Natural killer cell (primary cell): Measurements from ENCODE around the gene ADAM19. TPM values are rescaled to one million over a fixed set of nuclear protein-coding genes. Genes with fewer than 3 reads are reported as not detected.

ENCODE experiments used
- ATAC-seq, 3 donors: fragments of 150-1000 bp in 2 of 3; fragments of 200-7000 bp in 1 of 3; cut with Tn5 transposase; 1 replicate in 1 of 3; 2 replicates in 2 of 3; pipeline ENCODE4 v1.10.0; 2021; ENCODE audit warnings: mild to moderate bottlenecking in 2 of 3, moderate library complexity in 2 of 3
- DNase-seq, 2 donors: peaks; one replicate each; pipeline versions ENCODE4 v3.0.0 to v3.0.0-alpha.2; 2013 to 2021; ENCODE audit warnings: mixed read lengths in 1 of 2
- H3K27ac ChIP-seq: one replicate; pipeline ENCODE4 v1.5.1; 2013; ENCODE audit warnings: mild to moderate bottlenecking, low read length
- H3K27me3 ChIP-seq: one replicate; pipeline ENCODE4 v1.6.1; 2013; ENCODE audit warnings: low read length; ENCODE audit not compliant: control insufficient read depth, insufficient read depth
- H3K36me3 ChIP-seq: one replicate; pipeline ENCODE4 v1.6.1; 2013; ENCODE audit warnings: low read length; ENCODE audit not compliant: control insufficient read depth, insufficient read depth
- H3K4me1 ChIP-seq: one replicate; pipeline ENCODE4 v1.6.1; 2013; ENCODE audit warnings: low read length; ENCODE audit not compliant: control insufficient read depth, insufficient read depth
- H3K4me3 ChIP-seq: one replicate; pipeline ENCODE4 v1.5.1; 2013; ENCODE audit warnings: low read length
- H3K9me3 ChIP-seq: one replicate; pipeline ENCODE4 v1.6.1; 2013; ENCODE audit warnings: low read length; ENCODE audit not compliant: control insufficient read depth, insufficient read depth
- H3K27ac Mint-ChIP-seq, 2 donors: one replicate each; pipeline ENCODE4 v1.8.0; 2022; ENCODE audit warnings: mild to moderate bottlenecking in 2 of 2, mixed read lengths in 2 of 2, moderate library complexity in 1 of 2
- H3K27me3 Mint-ChIP-seq, 2 donors: one replicate each; pipeline ENCODE4 v1.8.0; 2022; ENCODE audit warnings: low read depth in 2 of 2, mixed read lengths in 2 of 2
- H3K36me3 Mint-ChIP-seq: one replicate; pipeline ENCODE4 v1.8.0; 2022; ENCODE audit warnings: mixed read lengths
- H3K4me1 Mint-ChIP-seq, 2 donors: one replicate each; pipeline ENCODE4 v1.8.0; 2022; ENCODE audit warnings: mixed read lengths in 2 of 2
- H3K4me3 Mint-ChIP-seq: one replicate; pipeline ENCODE4 v1.8.0; 2022; ENCODE audit warnings: mild to moderate bottlenecking, moderate library complexity, mixed read lengths
- H3K9me3 Mint-ChIP-seq, 2 donors: one replicate each; pipeline ENCODE4 v1.8.0; 2022; ENCODE audit warnings: mixed read lengths in 2 of 2
- WGBS: methylation state at CpG from one replicate; pipeline ENCODE4 v1.1.7; 2013; ENCODE audit warnings: missing lambda C conversion rate; ENCODE audit not compliant: insufficient coverage; 5-methylcytosine and 5-hydroxymethylcytosine counted together
- intact Hi-C: fragments of 100-400 bp; cut with micrococcal nuclease; formaldehyde crosslinking; loops from one replicate; pipeline ENCODE4 v1.14.2; 2022
- total RNA-seq, 4 donors: library from RNA; stranded (reverse); fragments of 120-200 nt in 1 of 4; gene quantifications; one replicate each; pipeline versions ENCODE4 v1.2.3 to v1.2.4, GENCODE V29; 2013 to 2022
- TF ChIP-seq, protein P1 (sequence below): fragments of 200-600 bp; IDR thresholded peaks from one replicate; pipeline ENCODE4 v1.8.0; 2022; ENCODE audit warnings: antibody characterized with exemption

ADAM19 gene
- total RNA-seq, 3 donors from 2014 or later (not counting 1 experiment from before 2014, with no cell fraction given): 1.2 to 28.0 (median 4.7) TPM

DNA sequence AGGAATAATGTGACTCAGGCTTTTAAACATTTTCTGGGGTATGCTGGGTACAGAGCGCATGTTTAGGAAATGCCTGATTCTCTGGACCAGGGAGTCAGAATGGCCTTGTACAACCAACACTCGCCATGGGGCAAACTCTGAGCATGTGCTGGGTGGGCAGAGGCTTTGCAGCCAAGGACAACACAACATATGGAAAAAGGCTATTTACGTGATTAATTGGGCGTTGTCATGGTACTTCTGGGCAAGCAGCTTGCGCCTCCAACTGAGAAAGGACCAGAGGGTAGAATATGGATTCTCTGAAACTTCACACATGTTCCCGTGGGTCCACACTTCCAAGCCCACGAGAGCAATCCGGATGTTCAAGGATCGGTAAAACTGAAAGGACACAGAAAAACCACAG is 66.5 kb downstream of the ADAM19 start:
- Histone ChIP-seq H3K27ac (no peak overlapping the region), H3K36me3 (no peaks in the 10 kb centered on the region), H3K27me3 (no peaks in the 10 kb centered on the region), H3K4me1 (peaks cover 4% of the 10 kb centered on the region), H3K9me3 (no peaks in the 10 kb centered on the region), H3K4me3 (no peak overlapping the region)
- H3K27me3 Mint-ChIP-seq: peaks cover 0 to 5% of the 10 kb centered on the region in 2 donors
- ATAC-seq: no peak
- H3K4me3 Mint-ChIP-seq: no peak overlapping the region
- no peak for DNase-seq
- no peaks in the 10 kb centered on the region for H3K9me3 Mint-ChIP-seq
- TF ChIP-seq, protein P1, sequence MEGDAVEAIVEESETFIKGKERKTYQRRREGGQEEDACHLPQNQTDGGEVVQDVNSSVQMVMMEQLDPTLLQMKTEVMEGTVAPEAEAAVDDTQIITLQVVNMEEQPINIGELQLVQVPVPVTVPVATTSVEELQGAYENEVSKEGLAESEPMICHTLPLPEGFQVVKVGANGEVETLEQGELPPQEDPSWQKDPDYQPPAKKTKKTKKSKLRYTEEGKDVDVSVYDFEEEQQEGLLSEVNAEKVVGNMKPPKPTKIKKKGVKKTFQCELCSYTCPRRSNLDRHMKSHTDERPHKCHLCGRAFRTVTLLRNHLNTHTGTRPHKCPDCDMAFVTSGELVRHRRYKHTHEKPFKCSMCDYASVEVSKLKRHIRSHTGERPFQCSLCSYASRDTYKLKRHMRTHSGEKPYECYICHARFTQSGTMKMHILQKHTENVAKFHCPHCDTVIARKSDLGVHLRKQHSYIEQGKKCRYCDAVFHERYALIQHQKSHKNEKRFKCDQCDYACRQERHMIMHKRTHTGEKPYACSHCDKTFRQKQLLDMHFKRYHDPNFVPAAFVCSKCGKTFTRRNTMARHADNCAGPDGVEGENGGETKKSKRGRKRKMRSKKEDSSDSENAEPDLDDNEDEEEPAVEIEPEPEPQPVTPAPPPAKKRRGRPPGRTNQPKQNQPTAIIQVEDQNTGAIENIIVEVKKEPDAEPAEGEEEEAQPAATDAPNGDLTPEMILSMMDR: no peak
- WGBS: 91% methylated on average over 9 of the region's 9 CpGs
- H3K4me1 Mint-ChIP-seq: peaks cover 0 to 4% of the 10 kb centered on the region in 2 donors
- intact Hi-C loops: no loop called here
- H3K27ac Mint-ChIP-seq: no peak overlapping the region
- no peaks in the 10 kb centered on the region for H3K36me3 Mint-ChIP-seq

DNA sequence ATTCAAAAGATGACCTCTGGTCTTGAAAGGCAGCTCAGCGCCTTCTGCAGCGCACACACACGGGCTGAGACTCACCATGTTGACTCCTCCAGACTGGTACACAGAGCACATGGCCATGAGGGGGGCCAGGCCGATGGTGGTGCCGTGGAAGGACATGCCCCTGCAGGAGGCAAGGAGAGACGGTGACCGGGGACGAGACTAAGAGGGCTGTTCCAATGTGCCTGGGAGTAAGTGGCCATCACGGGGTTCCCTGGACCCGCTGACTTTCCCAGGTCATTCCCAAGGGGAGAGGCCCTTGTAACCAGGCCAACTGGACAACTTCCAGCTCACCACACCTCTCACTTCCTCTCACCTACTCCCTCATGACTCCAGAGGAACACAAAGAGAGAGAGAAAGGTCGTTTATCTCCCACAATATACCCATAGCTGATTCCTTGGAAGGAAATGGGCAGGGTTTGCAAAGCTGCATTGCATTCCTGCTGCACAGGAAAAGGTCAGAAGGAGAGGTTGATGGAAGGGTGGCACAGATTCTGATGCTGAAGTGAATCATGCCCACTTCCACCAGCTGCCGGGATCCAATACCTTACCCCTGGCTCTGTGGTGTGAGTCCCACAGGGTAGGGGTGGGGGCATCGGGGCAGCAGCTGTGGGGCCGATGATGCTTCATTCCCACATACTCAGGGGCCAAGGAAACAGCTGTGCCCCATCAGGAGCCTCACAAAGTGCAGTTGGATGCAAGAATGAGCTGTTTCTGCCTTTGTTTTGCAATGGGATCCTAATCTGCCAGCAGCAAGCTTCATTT is 68.4 kb downstream of the ADAM19 start:
- Mint-ChIP-seq H3K27ac (no peak overlapping the region), H3K27me3 (peaks cover 0 to 2% of the 10 kb centered on the region in 2 donors), H3K4me1 (peaks cover 8 to 12% of the 10 kb centered on the region in 2 donors), H3K4me3 (no peak overlapping the region), H3K36me3 (no peaks in the 10 kb centered on the region), H3K9me3 (no peaks in the 10 kb centered on the region)
- ATAC-seq (no peak), DNase-seq (no peak)
- no peaks in the 10 kb centered on the region for H3K9me3 ChIP-seq
- no peak overlapping the region for H3K4me3 ChIP-seq
- H3K27ac ChIP-seq: no peak overlapping the region
- peaks cover 13% of the 10 kb centered on the region for H3K4me1 ChIP-seq
- WGBS: 94% methylated on average over 13 of the region's 14 CpGs
- H3K36me3 ChIP-seq: no peaks in the 10 kb centered on the region
- H3K27me3 ChIP-seq: no peaks in the 10 kb centered on the region
- intact Hi-C loops: no loop called here
- TF ChIP-seq, protein P1: no peak

DNA sequence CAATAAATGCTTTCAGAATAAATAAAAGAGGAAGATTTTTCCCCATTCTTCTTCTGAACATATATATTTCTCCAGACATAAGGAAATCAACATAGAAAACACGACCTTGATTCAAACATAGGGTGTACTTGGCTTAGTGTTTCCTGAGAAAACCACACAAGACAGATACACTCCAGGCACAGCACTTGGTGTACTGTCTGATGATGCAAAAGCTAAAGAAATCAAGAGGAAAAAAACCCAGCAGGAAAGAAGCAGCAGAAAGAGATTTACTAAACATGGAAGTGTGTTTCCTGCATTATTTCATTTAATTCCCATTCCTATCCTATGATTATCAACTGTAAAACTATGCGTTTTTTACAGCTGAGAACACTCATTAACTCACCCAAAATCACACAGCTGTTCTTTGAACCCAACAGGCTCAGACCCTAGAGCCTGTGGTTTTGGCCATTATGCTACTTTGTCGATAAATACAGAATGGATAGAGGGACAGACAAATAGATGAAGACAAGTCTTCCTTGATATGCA is 69.4 kb downstream of the ADAM19 start:
- no peaks in the 10 kb centered on the region for H3K36me3 ChIP-seq

More for the DNA sequence above, 69.4 kb downstream of the ADAM19 start:
- no peak for ATAC-seq
- no peak overlapping the region for H3K4me3 ChIP-seq
- WGBS: 61% methylated on average over 2 of the region's 3 CpGs
- H3K9me3 Mint-ChIP-seq: no peaks in the 10 kb centered on the region
- TF ChIP-seq, protein P1: no peak
- H3K27ac Mint-ChIP-seq: peak overlapping the region in 1 of 2 donors; percentile 4
- H3K27me3 Mint-ChIP-seq: peaks cover 0 to 2% of the 10 kb centered on the region in 2 donors
- no peaks in the 10 kb centered on the region for H3K9me3 ChIP-seq
- peaks cover 21% of the 10 kb centered on the region for H3K4me1 ChIP-seq
- H3K27me3 ChIP-seq: no peaks in the 10 kb centered on the region
- intact Hi-C loops: no loop called here
- H3K4me1 Mint-ChIP-seq: peaks cover 12 to 14% of the 10 kb centered on the region in 2 donors
- H3K36me3 Mint-ChIP-seq: no peaks in the 10 kb centered on the region
- no peak for DNase-seq
- H3K27ac ChIP-seq: no peak overlapping the region
- no peak overlapping the region for H3K4me3 Mint-ChIP-seq
